ENCODE measurements around the gene METTL13.
"Not testable (repeated sequence)": the region's sequence is repeated elsewhere in the genome, so short reads cannot be mapped to it uniquely, and the experiment has no call there.

METTL13 gene

GRCh38 chr1:171790318-171790717 is 8.9 kb downstream of the METTL13 start:
- Histone ChIP-seq H3K27me3 (ENCODE audit: control insufficient read depth in 1 of 2, insufficient read depth in 2 of 2, low read length in 2 of 2) (no peaks in the 10 kb centered on the region), H3K4me3 (ENCODE audit: low read length in 2 of 2) (no peak overlapping the region), H3K9ac (ENCODE audit: low read length in 2 of 2) (no peak overlapping the region), H3K36me3 (ENCODE audit: control insufficient read depth in 2 of 2, insufficient read depth in 2 of 2, low read length in 2 of 2) (peaks cover 52 to 64% of the 10 kb centered on the region in 2 donors), H3K9me3 (ENCODE audit: control insufficient read depth in 2 of 2, low read length in 2 of 2) (no peaks in the 10 kb centered on the region), H3K27ac (ENCODE audit: low read length) (no peak overlapping the region), H3K4me1 (ENCODE audit: control insufficient read depth, insufficient read depth, low read length) (peaks cover 6% of the 10 kb centered on the region)

GRCh38 chr1:171792656-171793369 is 11.4 kb downstream of the METTL13 start:
- no peak overlapping the region for H3K27ac ChIP-seq (ENCODE audit: low read length)
- no peaks in the 10 kb centered on the region for H3K4me1 ChIP-seq (ENCODE audit: control insufficient read depth, insufficient read depth, low read length)
- H3K36me3 ChIP-seq (ENCODE audit: control insufficient read depth in 2 of 2, insufficient read depth in 2 of 2, low read length in 2 of 2), result peaks cover 53 to 58% of the 10 kb centered on the region in 2 donors
- H3K27me3 ChIP-seq (ENCODE audit: control insufficient read depth in 1 of 2, insufficient read depth in 2 of 2, low read length in 2 of 2), result no peaks in the 10 kb centered on the region
- H3K4me3 ChIP-seq (ENCODE audit: low read length in 2 of 2), result no peak overlapping the region
- no peak overlapping the region for H3K9ac ChIP-seq (ENCODE audit: low read length in 2 of 2)
- H3K9me3 ChIP-seq (ENCODE audit: control insufficient read depth in 2 of 2, low read length in 2 of 2), result no peaks in the 10 kb centered on the region

DNA sequence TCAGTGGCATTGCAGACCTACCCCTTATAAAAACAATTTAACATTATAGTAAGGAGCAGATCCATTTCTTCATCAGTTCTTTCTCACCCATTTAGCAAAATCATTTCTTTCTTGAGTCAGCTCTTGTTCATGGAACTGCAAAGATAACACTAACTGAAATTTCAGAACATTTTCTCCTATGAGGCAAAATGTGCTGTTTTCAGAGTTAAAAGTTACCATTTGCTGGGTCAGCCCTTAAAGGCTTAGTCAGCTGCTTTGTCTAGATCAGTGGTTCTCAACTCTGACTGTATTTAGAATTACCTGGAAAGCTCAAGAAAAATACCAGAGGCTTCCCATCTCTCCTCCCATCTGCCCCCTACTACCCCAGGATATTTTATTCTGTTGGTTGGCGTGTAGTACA is 12.2 kb downstream of the METTL13 start:
- H3K9me3 ChIP-seq (ENCODE audit: control insufficient read depth in 2 of 2, low read length in 2 of 2), result no peaks in the 10 kb centered on the region
- H3K36me3 ChIP-seq (ENCODE audit: control insufficient read depth in 2 of 2, insufficient read depth in 2 of 2, low read length in 2 of 2), result peaks cover 49 to 55% of the 10 kb centered on the region in 2 donors
- H3K4me3 ChIP-seq (ENCODE audit: low read length in 2 of 2), result no peak overlapping the region
- no peak overlapping the region for H3K27ac ChIP-seq (ENCODE audit: low read length)
- no peaks in the 10 kb centered on the region for H3K4me1 ChIP-seq (ENCODE audit: control insufficient read depth, insufficient read depth, low read length)
- no peaks in the 10 kb centered on the region for H3K27me3 ChIP-seq (ENCODE audit: control insufficient read depth in 1 of 2, insufficient read depth in 2 of 2, low read length in 2 of 2)
- H3K9ac ChIP-seq (ENCODE audit: low read length in 2 of 2), result no peak overlapping the region

DNA sequence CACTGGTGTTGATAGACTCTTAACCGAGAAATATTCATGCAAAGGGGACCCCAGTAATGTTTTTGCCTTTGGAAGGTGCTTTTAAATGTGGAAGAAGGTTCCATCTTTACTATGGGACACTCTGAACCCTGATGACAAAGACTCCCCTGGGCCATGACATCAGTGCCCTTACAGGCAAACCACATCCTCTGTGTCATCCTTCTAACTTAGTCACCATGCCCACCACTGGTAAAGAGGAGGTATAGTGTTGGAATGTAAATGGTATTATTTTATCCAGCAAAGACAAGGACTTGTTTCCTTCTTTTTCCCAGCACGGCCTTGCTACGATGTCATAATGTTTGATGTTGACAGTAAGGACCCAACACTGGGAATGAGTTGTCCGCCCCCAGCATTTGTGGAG is 12.6 kb downstream of the METTL13 start:
- H3K36me3 ChIP-seq (ENCODE audit: control insufficient read depth in 2 of 2, insufficient read depth in 2 of 2, low read length in 2 of 2), result peaks cover 48 to 52% of the 10 kb centered on the region in 2 donors
- H3K27ac ChIP-seq (ENCODE audit: low read length), result no peak overlapping the region
- H3K9me3 ChIP-seq (ENCODE audit: control insufficient read depth in 2 of 2, low read length in 2 of 2), result no peaks in the 10 kb centered on the region
- H3K4me3 ChIP-seq (ENCODE audit: low read length in 2 of 2), result no peak overlapping the region
- H3K27me3 ChIP-seq (ENCODE audit: control insufficient read depth in 1 of 2, insufficient read depth in 2 of 2, low read length in 2 of 2), result no peaks in the 10 kb centered on the region
- H3K9ac ChIP-seq (ENCODE audit: low read length in 2 of 2), result no peak overlapping the region
- H3K4me1 ChIP-seq (ENCODE audit: control insufficient read depth, insufficient read depth, low read length), result no peaks in the 10 kb centered on the region

DNA sequence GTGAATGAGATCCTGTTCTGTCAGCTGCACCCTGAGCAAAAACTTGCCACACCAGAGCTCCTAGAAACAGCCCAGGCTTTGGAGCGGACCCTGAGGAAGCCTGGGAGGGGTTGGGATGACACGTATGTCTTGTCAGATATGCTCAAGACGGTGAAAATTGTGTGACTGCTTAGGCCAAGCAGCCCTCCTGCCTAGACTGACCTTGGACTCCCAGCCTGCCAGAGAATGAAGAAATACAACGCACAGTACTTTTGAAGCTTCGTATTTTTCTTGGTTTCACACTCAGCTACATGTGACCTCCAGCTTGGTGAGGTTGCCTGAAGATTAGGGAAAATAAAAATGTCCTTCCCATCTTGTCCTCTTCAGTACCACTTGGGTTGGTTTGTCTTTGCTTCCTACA is 15.1 kb downstream of the METTL13 start:
- H3K4me3 ChIP-seq (ENCODE audit: low read length in 2 of 2), result no peak overlapping the region
- H3K9me3 ChIP-seq (ENCODE audit: control insufficient read depth in 2 of 2, low read length in 2 of 2), result no peaks in the 10 kb centered on the region
- H3K36me3 ChIP-seq (ENCODE audit: control insufficient read depth in 2 of 2, insufficient read depth in 2 of 2, low read length in 2 of 2), result peaks cover 31 to 36% of the 10 kb centered on the region in 2 donors
- no peaks in the 10 kb centered on the region for H3K4me1 ChIP-seq (ENCODE audit: control insufficient read depth, insufficient read depth, low read length)
- H3K27ac ChIP-seq (ENCODE audit: low read length), result no peak overlapping the region
- no peaks in the 10 kb centered on the region for H3K27me3 ChIP-seq (ENCODE audit: control insufficient read depth in 1 of 2, insufficient read depth in 2 of 2, low read length in 2 of 2)
- no peak overlapping the region for H3K9ac ChIP-seq (ENCODE audit: low read length in 2 of 2)

GRCh38 chr1:171798311-171798710 is 16.9 kb downstream of the METTL13 start:
- Histone ChIP-seq H3K36me3 (ENCODE audit: control insufficient read depth in 2 of 2, insufficient read depth in 2 of 2, low read length in 2 of 2) (peaks cover 16 to 29% of the 10 kb centered on the region in 2 donors), H3K9ac (ENCODE audit: low read length in 2 of 2) (no peak overlapping the region), H3K4me1 (ENCODE audit: control insufficient read depth, insufficient read depth, low read length) (no peaks in the 10 kb centered on the region), H3K4me3 (ENCODE audit: low read length in 2 of 2) (no peak overlapping the region), H3K27me3 (ENCODE audit: control insufficient read depth in 1 of 2, insufficient read depth in 2 of 2, low read length in 2 of 2) (no peaks in the 10 kb centered on the region), H3K27ac (ENCODE audit: low read length) (no peak overlapping the region), H3K9me3 (ENCODE audit: control insufficient read depth in 2 of 2, low read length in 2 of 2) (no peaks in the 10 kb centered on the region)

DNA sequence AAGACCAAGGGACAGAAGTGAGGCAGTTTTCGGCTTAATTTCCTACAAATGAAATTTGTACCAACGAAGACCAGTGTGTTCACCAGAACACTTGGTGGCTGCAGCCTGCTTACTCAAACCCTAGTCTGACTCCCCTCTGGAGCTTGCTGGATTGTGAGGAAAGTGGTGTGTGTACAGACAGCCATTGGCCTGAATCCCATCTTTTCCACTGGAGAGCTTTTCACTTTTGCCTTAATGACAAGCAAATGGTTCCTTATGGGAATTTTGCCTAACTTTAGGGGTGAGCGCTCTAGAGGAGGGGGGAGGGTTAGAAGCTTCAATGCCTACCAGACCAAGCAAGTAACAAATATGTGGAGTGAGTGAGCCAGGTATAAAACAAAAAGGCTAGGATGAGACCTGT is 17.3 kb downstream of the METTL13 start:
- Histone ChIP-seq H3K9me3 (ENCODE audit: control insufficient read depth in 2 of 2, low read length in 2 of 2) (no peaks in the 10 kb centered on the region), H3K9ac (ENCODE audit: low read length in 2 of 2) (no peak overlapping the region), H3K4me3 (ENCODE audit: low read length in 2 of 2) (no peak overlapping the region), H3K27ac (ENCODE audit: low read length) (no peak overlapping the region), H3K4me1 (ENCODE audit: control insufficient read depth, insufficient read depth, low read length) (no peaks in the 10 kb centered on the region), H3K27me3 (ENCODE audit: control insufficient read depth in 1 of 2, insufficient read depth in 2 of 2, low read length in 2 of 2) (no peaks in the 10 kb centered on the region), H3K36me3 (ENCODE audit: control insufficient read depth in 2 of 2, insufficient read depth in 2 of 2, low read length in 2 of 2) (peaks cover 16 to 29% of the 10 kb centered on the region in 2 donors)

GRCh38 chr1:171799166-171799565 is 17.7 kb downstream of the METTL13 start:
- no peaks in the 10 kb centered on the region for H3K9me3 ChIP-seq (ENCODE audit: control insufficient read depth in 2 of 2, low read length in 2 of 2)

DNA sequence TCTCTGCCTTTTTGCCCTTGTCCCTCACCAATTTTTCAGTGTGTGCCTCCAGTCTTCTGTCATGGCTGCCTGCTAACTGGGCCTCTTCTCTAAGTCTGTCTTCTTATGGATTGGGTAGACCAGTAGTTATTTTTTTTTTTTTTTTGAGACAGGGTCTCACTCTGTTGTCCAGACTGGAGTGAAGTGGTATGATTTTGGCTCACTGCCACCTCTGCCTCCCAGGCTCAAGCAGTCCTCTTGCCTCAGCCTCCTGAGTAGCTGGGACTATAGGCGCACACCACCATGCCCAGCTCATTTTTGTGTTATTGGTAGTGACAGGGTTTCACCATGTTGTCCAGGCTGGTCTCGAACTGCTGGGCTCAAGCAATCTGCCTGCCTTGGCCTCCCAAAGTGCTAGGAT is 18.2 kb downstream of the METTL13 start:
- H3K4me1 ChIP-seq (ENCODE audit: control insufficient read depth, insufficient read depth, low read length); H3K27me3 ChIP-seq (ENCODE audit: control insufficient read depth in 1 of 2, insufficient read depth in 2 of 2, low read length in 2 of 2); H3K9me3 ChIP-seq (ENCODE audit: control insufficient read depth in 2 of 2, low read length in 2 of 2); H3K27ac ChIP-seq (ENCODE audit: low read length); H3K4me3 ChIP-seq (ENCODE audit: low read length in 2 of 2); H3K9ac ChIP-seq (ENCODE audit: low read length in 2 of 2): not testable (repeated sequence)
- H3K36me3 ChIP-seq (ENCODE audit: control insufficient read depth in 2 of 2, insufficient read depth in 2 of 2, low read length in 2 of 2), result peaks cover 16 to 23% of the 10 kb centered on the region in 2 donors

More at GRCh38 chr1:171799166-171799565, 17.7 kb downstream of the METTL13 start:
- H3K4me3 ChIP-seq (ENCODE audit: low read length in 2 of 2), result no peak overlapping the region
- H3K4me1 ChIP-seq (ENCODE audit: control insufficient read depth, insufficient read depth, low read length), result no peaks in the 10 kb centered on the region
- H3K9ac ChIP-seq (ENCODE audit: low read length in 2 of 2), result no peak overlapping the region
- peaks cover 16 to 27% of the 10 kb centered on the region in 2 donors for H3K36me3 ChIP-seq (ENCODE audit: control insufficient read depth in 2 of 2, insufficient read depth in 2 of 2, low read length in 2 of 2)
- H3K27me3 ChIP-seq (ENCODE audit: control insufficient read depth in 1 of 2, insufficient read depth in 2 of 2, low read length in 2 of 2), result no peaks in the 10 kb centered on the region
- H3K27ac ChIP-seq (ENCODE audit: low read length), result no peak overlapping the region

DNA sequence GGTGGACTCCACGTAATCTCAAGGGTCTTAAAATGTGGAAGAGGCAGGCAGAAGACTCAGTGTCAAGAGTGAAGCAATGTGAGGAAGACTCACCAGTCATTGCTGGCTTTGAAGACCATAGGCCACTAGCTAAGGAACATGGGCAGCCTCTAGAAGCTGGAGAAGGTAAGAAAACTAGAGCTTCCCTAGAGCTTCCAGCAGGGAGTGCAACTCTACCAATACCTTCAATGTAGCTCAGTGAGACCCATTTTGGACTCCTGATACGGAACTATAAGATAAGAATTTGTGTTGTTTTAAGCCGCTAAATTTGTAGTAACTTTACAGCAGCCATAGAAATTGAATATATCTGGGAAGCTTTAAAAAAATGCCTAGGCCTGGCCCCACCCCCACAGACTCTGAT is 18.9 kb downstream of the METTL13 start:
- Histone ChIP-seq H3K36me3 (ENCODE audit: control insufficient read depth in 2 of 2, insufficient read depth in 2 of 2, low read length in 2 of 2) (peaks cover 11 to 19% of the 10 kb centered on the region in 2 donors), H3K27me3 (ENCODE audit: control insufficient read depth in 1 of 2, insufficient read depth in 2 of 2, low read length in 2 of 2) (no peaks in the 10 kb centered on the region), H3K27ac (ENCODE audit: low read length) (no peak overlapping the region), H3K4me1 (ENCODE audit: control insufficient read depth, insufficient read depth, low read length) (no peaks in the 10 kb centered on the region), H3K4me3 (ENCODE audit: low read length in 2 of 2) (no peak overlapping the region), H3K9me3 (ENCODE audit: control insufficient read depth in 2 of 2, low read length in 2 of 2) (no peaks in the 10 kb centered on the region), H3K9ac (ENCODE audit: low read length in 2 of 2) (no peak overlapping the region)

DNA sequence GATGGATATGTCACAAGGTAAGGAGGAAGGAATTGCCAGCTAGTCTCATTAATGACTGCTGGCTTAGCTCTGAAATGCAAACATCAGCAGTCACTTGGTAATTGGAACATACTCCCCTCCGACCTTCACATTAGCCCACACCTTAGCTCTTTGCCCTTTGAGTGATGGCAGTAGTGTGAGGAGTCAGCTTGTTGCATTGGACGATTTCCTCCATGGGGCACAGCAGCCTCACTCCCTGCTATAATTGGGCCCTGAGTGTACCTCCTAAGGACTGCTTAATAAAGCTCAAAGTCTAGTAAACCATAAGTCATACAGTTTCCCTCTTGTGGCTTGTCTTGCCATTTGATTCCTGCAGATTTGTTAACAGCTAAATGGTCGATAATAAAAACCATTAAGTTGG is 19.4 kb downstream of the METTL13 start:
- H3K4me3 ChIP-seq (ENCODE audit: low read length in 2 of 2), result no peak overlapping the region
- no peaks in the 10 kb centered on the region for H3K9me3 ChIP-seq (ENCODE audit: control insufficient read depth in 2 of 2, low read length in 2 of 2)
- no peaks in the 10 kb centered on the region for H3K4me1 ChIP-seq (ENCODE audit: control insufficient read depth, insufficient read depth, low read length)
- H3K36me3 ChIP-seq (ENCODE audit: control insufficient read depth in 2 of 2, insufficient read depth in 2 of 2, low read length in 2 of 2), result peaks cover 8 to 14% of the 10 kb centered on the region in 2 donors
- no peak overlapping the region for H3K9ac ChIP-seq (ENCODE audit: low read length in 2 of 2)
- H3K27me3 ChIP-seq (ENCODE audit: control insufficient read depth in 1 of 2, insufficient read depth in 2 of 2, low read length in 2 of 2), result no peaks in the 10 kb centered on the region
- H3K27ac ChIP-seq (ENCODE audit: low read length), result no peak overlapping the region
